OCI-LY3 (cell line): ENCODE results near the gene CFAP74.

Source experiments
- CTCF ChIP-seq: fragments of 200-600, 300-600 bp; sonication (generic); IDR thresholded peaks from 2 replicates; pipeline ENCODE4 v1.5.1; 2014; ENCODE audit warnings: antibody characterized with exemption, low read length, low read depth
- EZH2phosphoT487 ChIP-seq: fragments of 200-600 bp; shearing (Covaris generic); IDR thresholded peaks from 2 replicates; pipeline ENCODE4 v1.6.1; 2018; ENCODE audit warnings: antibody characterized with exemption, mixed run types, low read depth

DNA sequence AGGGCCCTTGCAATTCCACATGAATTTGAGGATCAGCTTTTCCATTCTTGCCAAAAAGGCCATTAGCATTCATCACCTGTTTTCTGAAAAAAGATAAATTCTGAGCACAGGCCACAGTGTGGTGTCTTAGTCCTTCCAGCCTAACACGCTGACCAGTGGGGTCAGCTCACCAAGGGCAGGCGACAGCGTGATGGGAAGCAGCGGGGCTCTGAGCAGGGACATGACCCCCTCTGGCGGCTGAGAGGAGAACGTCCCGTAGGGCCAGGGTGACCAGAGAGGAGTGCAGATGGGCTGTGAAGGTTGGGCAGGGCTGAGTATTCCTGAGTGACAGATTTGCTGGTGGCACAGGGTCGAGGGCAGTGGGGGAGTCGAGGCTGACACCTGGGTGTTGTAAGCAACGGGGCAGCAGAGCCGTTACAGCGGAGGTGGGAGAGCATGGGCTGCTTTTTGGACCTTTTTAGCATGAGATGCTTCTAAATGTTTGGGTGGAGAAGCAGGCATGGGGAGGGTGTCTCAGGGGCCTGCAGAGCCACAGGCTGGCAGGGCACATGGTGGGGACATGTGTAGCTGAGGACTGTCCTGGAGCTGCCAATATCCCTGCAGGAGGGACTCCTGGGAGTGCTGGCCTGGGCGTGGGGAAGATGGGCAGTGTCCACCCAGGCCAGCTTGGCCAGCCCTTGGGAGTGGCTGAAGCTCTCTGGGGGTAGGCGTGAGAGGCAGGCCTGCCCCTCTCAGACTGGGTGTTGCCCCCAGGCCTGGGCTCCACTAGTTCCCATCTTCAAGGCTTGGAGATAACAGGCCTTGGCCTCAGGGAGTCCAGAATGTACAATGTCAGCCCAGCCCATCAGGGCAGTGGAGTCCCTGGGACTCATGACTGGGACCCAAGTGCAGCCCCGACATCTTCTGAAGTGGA is 97.1 kb downstream of the CFAP74 start:
- peak; percentile 89 for TF ChIP-seq CTCF
- no peak for TF ChIP-seq EZH2phosphoT487
